Neural cell (in vitro differentiated cells): ENCODE measurements around the gene CYP46A1. TPM values are rescaled to one million over a fixed set of nuclear protein-coding genes. Genes with fewer than 3 reads are reported as not detected.

ENCODE experiments used
- H2AFZ ChIP-seq: fragments of 200-600, 300-800 bp; sonication (generic), shearing (Covaris generic); 2 replicates; pipeline ENCODE4 v1.6.0; 2014; ENCODE audit warnings: low read depth, mild to moderate bottlenecking, antibody characterized with exemption, low read length, moderate library complexity
- H3F3A ChIP-seq: fragments of 200-600 bp; shearing (Covaris generic); 2 replicates; pipeline ENCODE4 v1.6.1; 2016; ENCODE audit warnings: mild to moderate bottlenecking, moderate library complexity, mixed read lengths, antibody characterized with exemption, low read length; ENCODE audit not compliant: insufficient read depth, poor library complexity, severe bottlenecking
- H3K27ac ChIP-seq: fragments of 200-600, 300-800 bp; sonication (generic), shearing (Covaris generic); 2 replicates; pipeline ENCODE4 v1.5.1; 2014; ENCODE audit warnings: mild to moderate bottlenecking, low read length, moderate library complexity
- H3K27me3 ChIP-seq: fragments of 300-800, 200-600 bp; sonication (generic), shearing (Covaris generic); 2 replicates; pipeline ENCODE4 v1.6.0; 2014; ENCODE audit warnings: mild to moderate bottlenecking, low read depth, low read length, moderate library complexity; ENCODE audit not compliant: insufficient read depth
- H3K36me3 ChIP-seq: fragments of 300-800, 200-600 bp; sonication (generic), shearing (Covaris generic); 2 replicates; pipeline ENCODE4 v1.5.1; 2014; ENCODE audit warnings: mild to moderate bottlenecking, antibody characterized with exemption, low read length, moderate library complexity; ENCODE audit not compliant: insufficient read depth
- H3K4me2 ChIP-seq: fragments of 300-800, 200-600 bp; sonication (generic), shearing (Covaris generic); 2 replicates; pipeline ENCODE4 v1.6.0; 2014; ENCODE audit warnings: mild to moderate bottlenecking, low read length
- H3K4me3 ChIP-seq: fragments of 300-800, 200-600 bp; sonication (generic), shearing (Covaris generic); 2 replicates; pipeline ENCODE4 v1.5.1; 2014; ENCODE audit warnings: mild to moderate bottlenecking, low read length, moderate library complexity
- H3K79me2 ChIP-seq: fragments of 200-600 bp; shearing (Covaris generic); replicated peaks from 2 replicates; pipeline ENCODE4 v1.6.0; 2014; ENCODE audit warnings: mild to moderate bottlenecking, low read length, moderate library complexity; ENCODE audit not compliant: insufficient read depth
- H3K9ac ChIP-seq: fragments of 300-800, 200-600 bp; sonication (generic), shearing (Covaris generic); 2 replicates; pipeline ENCODE4 v1.6.1; 2016; ENCODE audit warnings: mild to moderate bottlenecking, low read length, mixed read lengths
- H3K9me2 ChIP-seq: fragments of 200-600 bp; shearing (Covaris generic); 2 replicates; pipeline ENCODE4 v1.6.1; 2016; ENCODE audit warnings: mild to moderate bottlenecking, low read length, mixed read lengths; ENCODE audit not compliant: insufficient read depth
- H3K9me3 ChIP-seq: fragments of 200-600, 300-800 bp; sonication (generic), shearing (Covaris generic); 2 replicates; pipeline ENCODE4 v1.6.1; 2016; ENCODE audit warnings: mild to moderate bottlenecking, mixed run types, low read length, moderate library complexity, mixed read lengths
- H4K20me1 ChIP-seq: fragments of 200-600 bp; shearing (Covaris generic); 2 replicates; pipeline ENCODE4 v1.6.1; 2016; ENCODE audit warnings: mild to moderate bottlenecking, mixed run types; ENCODE audit not compliant: insufficient read depth
- CTCF ChIP-seq: fragments of 450-650 bp; IDR thresholded peaks from 2 replicates; pipeline ENCODE4 v1.5.1; 2014; ENCODE audit warnings: antibody characterized with exemption, mild to moderate bottlenecking, moderate library complexity; ENCODE audit not compliant: poor library complexity, severe bottlenecking
- EP300 ChIP-seq: fragments of 450-650 bp; conservative IDR thresholded peaks from 2 replicates; pipeline ENCODE4 v1.6.1; 2014; ENCODE audit warnings: antibody characterized with exemption, mild to moderate bottlenecking, moderate library complexity; ENCODE audit not compliant: poor library complexity, severe bottlenecking
- EZH2 ChIP-seq: fragments of 200-600, 300-800 bp; shearing (Covaris generic), sonication (generic); IDR thresholded peaks from 2 replicates; pipeline ENCODE4 v1.6.1; 2014; ENCODE audit warnings: antibody characterized with exemption, low read length, borderline replicate concordance, mild to moderate bottlenecking; ENCODE audit not compliant: insufficient read depth, poor library complexity, severe bottlenecking
- MXI1 ChIP-seq: fragments of 450-650 bp; conservative IDR thresholded peaks from 2 replicates; pipeline ENCODE4 v1.6.1; 2014; ENCODE audit warnings: antibody characterized with exemption, mild to moderate bottlenecking; ENCODE audit not compliant: poor library complexity, severe bottlenecking
- POLR2AphosphoS5 ChIP-seq: IDR thresholded peaks from 2 replicates; pipeline ENCODE4 v1.6.1; 2012
- RAD21 ChIP-seq: fragments of 450-650 bp; conservative IDR thresholded peaks from 2 replicates; pipeline ENCODE4 v1.6.1; 2014; ENCODE audit warnings: antibody characterized with exemption, mild to moderate bottlenecking, moderate library complexity
- REST ChIP-seq: IDR thresholded peaks from 2 replicates; pipeline ENCODE4 v1.6.1; 2012; ENCODE audit warnings: borderline replicate concordance
- SMC3 ChIP-seq: fragments of 450-650 bp; conservative IDR thresholded peaks from 2 replicates; pipeline ENCODE4 v1.6.1; 2014; ENCODE audit warnings: antibody characterized with exemption, mild to moderate bottlenecking, moderate library complexity; ENCODE audit not compliant: poor library complexity
- TAF1 ChIP-seq: IDR thresholded peaks from 2 replicates; pipeline ENCODE4 v1.6.1; 2012; ENCODE audit warnings: low read depth
- polyA plus RNA-seq: library from polyadenylated mRNA; depleted of rRNA; stranded (reverse); fragments of >200 nt; gene quantifications from 2 replicates; pipeline ENCODE4 v1.2.3, GENCODE V29; 2014

CYP46A1 gene
- polyA plus RNA-seq, 1 donor from 2014 or later = 5.4 TPM

GRCh38 chr14:99736603-99737371, 52.7 kb downstream of the CYP46A1 start:
- no peaks in the 10 kb centered on the region for H3K36me3 ChIP-seq
- no peak overlapping the region for H3K27ac ChIP-seq
- no peaks in the 10 kb centered on the region for H3K79me2 ChIP-seq
- no peak overlapping the region for H2AFZ ChIP-seq
- no peaks in the 10 kb centered on the region for H4K20me1 ChIP-seq
- no peak overlapping the region for H3K9ac ChIP-seq
- H3K4me3 ChIP-seq = no peak overlapping the region
- H3K9me3 ChIP-seq = no peaks in the 10 kb centered on the region
- no peaks in the 10 kb centered on the region for H3K9me2 ChIP-seq
- no peaks in the 10 kb centered on the region for H3F3A ChIP-seq
- H3K4me2 ChIP-seq = no peak overlapping the region
- TF ChIP-seq RAD21 = no peak
- no peaks in the 10 kb centered on the region for H3K27me3 ChIP-seq

GRCh38 chr14:99737451-99737951, 53.4 kb downstream of the CYP46A1 start:
- no peaks in the 10 kb centered on the region for H4K20me1 ChIP-seq
- H3K27me3 ChIP-seq = no peaks in the 10 kb centered on the region
- H3K9me3 ChIP-seq = no peaks in the 10 kb centered on the region
- H3K4me2 ChIP-seq = no peak overlapping the region
- TF ChIP-seq CTCF = no peak
- no peak for TF ChIP-seq POLR2AphosphoS5
- TF ChIP-seq RAD21 = no peak
- no peak for TF ChIP-seq SMC3
- no peak for TF ChIP-seq EZH2
- no peak for TF ChIP-seq REST
- no peak for TF ChIP-seq EP300
- TF ChIP-seq MXI1 = no peak
- TF ChIP-seq TAF1 = no peak
- no peak overlapping the region for H2AFZ ChIP-seq
- H3K79me2 ChIP-seq = no peaks in the 10 kb centered on the region
- no peaks in the 10 kb centered on the region for H3F3A ChIP-seq
- no peaks in the 10 kb centered on the region for H3K36me3 ChIP-seq
- H3K4me3 ChIP-seq = no peak overlapping the region
- H3K9ac ChIP-seq = no peak overlapping the region
- H3K9me2 ChIP-seq = no peaks in the 10 kb centered on the region
- H3K27ac ChIP-seq = no peak overlapping the region
